Fibroblast of villous mesenchyme (primary cell): ENCODE data around the gene PAK4. TPM values are rescaled to one million over a fixed set of nuclear protein-coding genes. Genes with fewer than 3 reads are reported as not detected.
"Not testable (repeated sequence)": the region's sequence is repeated elsewhere in the genome, so short reads cannot be mapped to it uniquely, and the experiment has no call there.

Experiments used
- DNase-seq: peaks from one replicate; pipeline ENCODE4 v3.0.0-alpha.2; 2010; ENCODE audit warnings: low read depth
- H3K4me3 ChIP-seq: 2 replicates; pipeline ENCODE4 v1.5.1; 2011; ENCODE audit warnings: low read depth, mild to moderate bottlenecking, low read length
- total RNA-seq: library from RNA; depleted of rRNA; stranded (reverse); fragments of >200 nt; gene quantifications from 2 replicates; pipeline ENCODE4 v1.2.3, GENCODE V29; 2012
- TF ChIP-seq, protein P1 (sequence below): IDR thresholded peaks from 2 replicates; pipeline ENCODE4 v1.5.1; 2012; ENCODE audit warnings: low read depth, mild to moderate bottlenecking, low read length; ENCODE audit not compliant: insufficient read depth

PAK4 gene
- total RNA-seq, 1 donor, result 9.5 TPM

DNA sequence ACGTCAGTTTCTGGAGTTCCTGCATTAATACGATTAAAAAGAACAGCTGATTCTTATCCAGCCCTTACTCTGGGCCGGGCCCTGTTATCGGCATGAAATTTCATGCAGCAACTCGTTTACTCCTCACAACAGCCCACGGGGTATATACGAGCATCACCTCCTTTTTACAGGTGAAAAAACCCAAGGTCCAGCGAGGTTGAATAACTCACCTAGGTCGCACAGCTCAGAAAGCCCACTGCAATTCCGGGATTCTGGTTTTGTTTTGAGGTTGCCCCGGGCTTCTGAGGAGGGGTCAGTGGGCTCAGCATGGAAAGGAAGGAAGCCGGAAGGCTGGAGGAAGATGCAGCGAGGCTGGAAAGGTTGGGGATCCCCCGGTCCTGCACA is 42.0 kb upstream of the PAK4 start:
- no peak for DNase-seq
- H3K4me3 ChIP-seq, result no peak overlapping the region
- TF ChIP-seq, protein P1, sequence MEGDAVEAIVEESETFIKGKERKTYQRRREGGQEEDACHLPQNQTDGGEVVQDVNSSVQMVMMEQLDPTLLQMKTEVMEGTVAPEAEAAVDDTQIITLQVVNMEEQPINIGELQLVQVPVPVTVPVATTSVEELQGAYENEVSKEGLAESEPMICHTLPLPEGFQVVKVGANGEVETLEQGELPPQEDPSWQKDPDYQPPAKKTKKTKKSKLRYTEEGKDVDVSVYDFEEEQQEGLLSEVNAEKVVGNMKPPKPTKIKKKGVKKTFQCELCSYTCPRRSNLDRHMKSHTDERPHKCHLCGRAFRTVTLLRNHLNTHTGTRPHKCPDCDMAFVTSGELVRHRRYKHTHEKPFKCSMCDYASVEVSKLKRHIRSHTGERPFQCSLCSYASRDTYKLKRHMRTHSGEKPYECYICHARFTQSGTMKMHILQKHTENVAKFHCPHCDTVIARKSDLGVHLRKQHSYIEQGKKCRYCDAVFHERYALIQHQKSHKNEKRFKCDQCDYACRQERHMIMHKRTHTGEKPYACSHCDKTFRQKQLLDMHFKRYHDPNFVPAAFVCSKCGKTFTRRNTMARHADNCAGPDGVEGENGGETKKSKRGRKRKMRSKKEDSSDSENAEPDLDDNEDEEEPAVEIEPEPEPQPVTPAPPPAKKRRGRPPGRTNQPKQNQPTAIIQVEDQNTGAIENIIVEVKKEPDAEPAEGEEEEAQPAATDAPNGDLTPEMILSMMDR, result no peak

DNA sequence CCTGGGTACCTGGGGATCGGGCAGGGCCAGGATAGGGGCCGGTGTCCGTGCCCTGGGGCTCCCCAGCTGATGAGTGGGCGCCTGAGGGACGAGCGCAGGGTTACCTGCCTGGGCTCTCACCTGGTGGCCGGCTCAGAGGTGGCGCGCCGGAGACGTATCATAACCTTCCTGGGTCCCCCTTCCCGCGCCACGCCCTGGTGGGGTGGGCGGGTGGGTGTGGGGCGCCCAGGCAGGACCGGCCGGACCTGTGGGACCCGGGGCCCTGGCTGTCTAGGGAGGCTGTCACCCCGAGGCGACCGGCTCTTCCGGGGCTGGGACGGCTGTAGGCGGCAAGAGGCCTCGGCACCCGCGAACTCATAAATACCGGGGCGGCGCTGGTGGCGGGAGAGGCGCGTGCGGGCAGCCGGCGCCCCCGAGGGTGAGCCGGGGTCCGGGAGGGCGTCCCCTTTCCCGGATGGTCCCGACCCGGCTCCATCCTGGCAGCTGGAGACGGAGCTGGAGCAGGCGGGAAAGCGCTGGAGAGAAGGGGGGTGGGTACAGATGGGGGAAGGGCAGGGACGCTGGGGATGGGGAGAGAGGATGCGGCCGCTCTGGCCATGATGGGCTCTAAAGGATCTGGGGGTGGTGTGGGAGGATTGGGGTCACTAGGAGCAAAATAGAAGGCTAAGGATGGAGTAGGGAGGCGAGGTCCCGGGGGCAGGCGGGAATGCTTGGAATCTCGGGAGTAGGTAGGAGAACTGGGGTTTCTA is 41.4 kb upstream of the PAK4 start, which contains the start of gene ACP7:
ACP7 (plus strand) TSS at position 386 of the 749 bp plus-strand sequence. CDS start 902 bp downstream, outside the sequence.
- TF ChIP-seq, protein P1, result no peak
- no peak for DNase-seq
- no peak within 1 kb of the TSS for H3K4me3 ChIP-seq

DNA sequence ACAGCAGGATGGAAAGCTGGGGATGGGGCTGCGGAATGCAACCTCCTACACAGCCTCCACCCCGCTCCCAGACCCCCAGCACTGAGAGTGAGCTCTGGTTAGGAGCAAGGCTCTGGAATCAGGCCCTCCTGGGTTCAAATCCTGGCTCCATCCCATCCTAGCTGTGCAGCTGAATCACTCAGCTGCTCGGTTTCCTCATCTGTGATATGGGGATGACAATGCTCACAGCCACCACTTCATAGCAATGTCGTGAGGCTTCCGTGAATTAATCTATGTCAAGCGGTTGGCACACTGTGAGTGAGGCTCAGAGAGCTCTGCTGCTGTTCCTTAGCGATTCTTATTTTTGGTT is 40.9 kb upstream of the PAK4 start:
- no peak for DNase-seq
- TF ChIP-seq, protein P1, result no peak
- H3K4me3 ChIP-seq, result no peak overlapping the region

DNA sequence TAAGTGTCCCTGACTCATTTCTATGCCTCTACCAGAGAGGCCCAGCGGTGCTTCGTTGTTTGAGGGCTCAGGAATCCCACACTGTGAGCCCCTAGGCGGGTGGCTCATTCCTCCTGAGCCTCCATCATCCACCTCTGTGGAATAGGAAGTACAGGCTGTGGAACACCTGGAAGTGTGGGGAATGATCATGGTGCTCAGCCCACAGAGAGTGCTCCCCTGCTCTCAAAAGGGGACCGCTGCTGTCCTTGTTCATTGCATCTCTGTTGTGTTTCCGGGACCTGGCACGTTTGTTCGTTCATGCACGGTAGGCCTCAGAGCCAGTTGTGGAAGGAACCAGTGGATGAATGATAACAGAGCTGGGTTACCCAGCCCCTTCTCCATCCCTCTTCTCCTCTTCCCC is 40.2 kb upstream of the PAK4 start:
- no peak overlapping the region for H3K4me3 ChIP-seq
- no peak for DNase-seq

DNA sequence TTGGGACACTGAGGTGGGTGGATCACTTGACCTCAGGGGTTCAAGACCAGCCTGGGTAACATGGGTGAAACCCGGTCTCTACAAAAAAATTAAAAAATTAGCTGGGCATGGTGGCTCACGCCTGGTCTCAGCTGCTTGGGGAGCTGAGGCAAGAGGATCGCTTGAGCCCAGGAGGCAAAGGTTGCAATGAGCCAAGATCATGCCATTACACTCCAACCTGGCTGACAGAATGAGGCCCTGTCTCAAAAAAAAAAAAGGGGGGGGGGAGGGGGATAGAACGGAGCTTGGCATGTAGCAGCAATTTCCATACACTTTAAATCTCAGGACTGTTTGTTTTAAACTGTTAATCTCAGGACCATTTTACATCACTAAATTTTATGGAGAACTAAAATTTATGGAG is 39.2 kb upstream of the PAK4 start:
- TF ChIP-seq, protein P1, result no peak
- H3K4me3 ChIP-seq, result no peak overlapping the region
- no peak for DNase-seq

More for the DNA sequence above, 40.2 kb upstream of the PAK4 start:
- TF ChIP-seq, protein P1, result no peak

DNA sequence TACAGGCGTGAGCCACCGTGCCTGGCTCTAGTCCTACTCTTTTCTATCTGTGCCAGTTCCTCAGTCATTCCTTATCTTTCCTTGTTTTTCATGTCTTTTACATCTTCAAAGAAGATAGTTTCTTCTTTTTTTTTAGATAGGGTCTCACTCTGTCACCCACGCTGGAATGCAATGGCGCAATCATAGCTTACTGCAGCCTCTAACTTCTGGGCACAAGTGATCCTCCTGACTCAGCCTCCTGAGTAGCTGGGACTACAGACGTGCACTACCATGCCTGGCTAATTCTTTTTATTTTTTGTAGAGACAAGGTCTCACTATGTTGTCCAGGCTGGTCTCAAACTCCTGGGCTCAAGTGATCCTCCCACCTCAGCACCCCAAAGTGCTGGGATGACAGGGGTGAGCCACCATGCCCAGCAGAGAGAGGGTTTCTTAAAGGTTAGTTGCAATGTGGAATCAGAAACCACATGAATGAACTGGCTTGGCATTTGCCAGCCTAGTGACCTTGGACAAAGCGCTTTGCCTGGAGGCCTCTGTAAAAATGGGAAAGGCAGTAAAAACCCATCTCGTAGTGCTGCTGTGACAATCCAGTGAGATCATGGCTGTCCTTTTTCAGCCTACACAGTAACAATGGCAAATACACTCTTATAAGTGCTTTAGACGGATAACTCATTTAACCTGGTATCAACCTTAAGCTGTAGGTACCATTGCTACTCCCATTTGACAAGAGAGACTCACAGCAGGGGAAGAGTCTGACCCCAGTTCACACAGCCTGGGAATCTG is 37.5 kb upstream of the PAK4 start:
- TF ChIP-seq, protein P1, result no peak
- H3K4me3 ChIP-seq, result no peak overlapping the region
- no peak for DNase-seq

DNA sequence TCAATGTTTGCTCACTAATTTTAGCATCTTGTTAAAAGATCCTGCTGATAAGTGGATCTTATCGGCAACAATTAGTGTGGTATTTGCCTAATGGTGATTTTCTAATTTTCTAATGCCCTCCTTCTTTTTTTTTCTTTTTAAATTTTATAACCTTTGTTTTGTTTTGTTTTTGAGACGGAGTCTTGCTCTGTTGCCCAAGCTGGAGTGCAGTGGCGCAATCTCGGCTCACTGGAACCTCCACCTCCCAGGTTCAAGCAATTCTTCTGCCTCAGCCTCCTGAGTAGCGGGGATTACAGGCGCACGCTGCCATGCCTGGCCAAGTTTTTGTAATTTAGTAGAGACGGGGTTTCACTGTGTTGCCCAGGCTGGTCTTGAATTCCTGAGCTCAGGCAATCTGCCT is 35.6 kb upstream of the PAK4 start:
- DNase-seq, H3K4me3 ChIP-seq: not testable (repeated sequence)
